CD14-positive monocyte (primary cell): ENCODE measurements around the gene DDX42. TPM values are rescaled to one million over a fixed set of nuclear protein-coding genes. Genes with fewer than 3 reads are reported as not detected.

Source experiments
- DNase-seq, 3 donors: peaks; one replicate each; pipeline ENCODE4 v3.0.0-alpha.2; 2011 to 2022
- H2AFZ ChIP-seq: 2 replicates; pipeline ENCODE4 v1.6.0; 2012; ENCODE audit warnings: mild to moderate bottlenecking, low read depth, low read length, inconsistent platforms; ENCODE audit not compliant: insufficient read depth, poor library complexity, severe bottlenecking
- H3K27ac ChIP-seq, 2 donors: 1 replicate in 1 of 2; 2 replicates in 1 of 2; pipeline ENCODE4 v1.5.1; 2012 to 2013; ENCODE audit warnings: low read length in 2 of 2, control low read depth in 1 of 2, inconsistent platforms in 1 of 2, low read depth in 1 of 2, mild to moderate bottlenecking in 1 of 2
- H3K27me3 ChIP-seq, 2 donors: one replicate each; pipeline versions ENCODE4 v1.6.0 to v1.6.1; 2011 to 2013; ENCODE audit warnings: low read length in 2 of 2; ENCODE audit not compliant: control insufficient read depth in 2 of 2, insufficient read depth in 2 of 2
- H3K36me3 ChIP-seq, 2 donors: replicated peaks in 1 of 2; 1 replicate in 1 of 2; 2 replicates in 1 of 2; pipeline versions ENCODE4 v1.5.1 to v1.6.1; 2012 to 2013; ENCODE audit warnings: low read length in 2 of 2, control low read depth in 1 of 2, inconsistent platforms in 1 of 2, mild to moderate bottlenecking in 1 of 2; ENCODE audit not compliant: insufficient read depth in 2 of 2, control insufficient read depth in 1 of 2
- H3K4me1 ChIP-seq, 2 donors: 1 replicate in 1 of 2; 2 replicates in 1 of 2; pipeline versions ENCODE4 v1.5.1 to v1.6.1; 2012 to 2013; ENCODE audit warnings: low read length in 2 of 2, control low read depth in 1 of 2, inconsistent platforms in 1 of 2, mild to moderate bottlenecking in 1 of 2, moderate library complexity in 1 of 2; ENCODE audit not compliant: insufficient read depth in 2 of 2, control insufficient read depth in 1 of 2
- H3K4me2 ChIP-seq: replicated peaks from 2 replicates; pipeline ENCODE3; 2012; ENCODE audit warnings: low read length, moderate library complexity, mild to moderate bottlenecking; ENCODE audit not compliant: poor library complexity, severe bottlenecking; ENCODE audit errors: extremely low read depth
- H3K4me3 ChIP-seq, 3 experiments: fragments of 200-600 bp in 1 of 3; sonication (generic) in 1 of 3; replicated peaks in 1 of 3; 1 replicate in 2 of 3; 2 replicates in 1 of 3; pipeline ENCODE4 v1.5.1; 2011 to 2013; ENCODE audit warnings: low read length in 3 of 3, mild to moderate bottlenecking in 3 of 3, control low read depth in 2 of 3, low read depth in 2 of 3, inconsistent platforms in 1 of 3, moderate library complexity in 1 of 3
- H3K79me2 ChIP-seq: 2 replicates; pipeline ENCODE4 v1.6.0; 2012; ENCODE audit warnings: mild to moderate bottlenecking, control low read depth, inconsistent platforms, low read length, moderate library complexity; ENCODE audit not compliant: insufficient read depth
- H3K9ac ChIP-seq: 2 replicates; pipeline ENCODE4 v1.6.0; 2017; ENCODE audit warnings: low read length, mild to moderate bottlenecking; ENCODE audit not compliant: insufficient read depth, poor library complexity, severe bottlenecking
- H3K9me3 ChIP-seq, 2 donors: replicated peaks in 1 of 2; 1 replicate in 1 of 2; 2 replicates in 1 of 2; pipeline versions ENCODE4 v1.5.1 to v1.6.1; 2012 to 2013; ENCODE audit warnings: low read length in 2 of 2, control low read depth in 1 of 2; ENCODE audit not compliant: control insufficient read depth in 1 of 2, insufficient read depth in 1 of 2
- H4K20me1 ChIP-seq: 2 replicates; pipeline ENCODE4 v1.6.0; 2012; ENCODE audit warnings: mild to moderate bottlenecking, low read length, control low read depth, moderate library complexity; ENCODE audit not compliant: insufficient read depth
- H3K27ac Mint-ChIP-seq, 7 donors: one replicate each; pipeline ENCODE4 v1.8.0; 2020; ENCODE audit warnings: mild to moderate bottlenecking in 7 of 7, mixed read lengths in 7 of 7, moderate library complexity in 6 of 7, inconsistent platforms in 2 of 7
- H3K27me3 Mint-ChIP-seq, 3 donors: one replicate each; pipeline ENCODE4 v1.8.0; 2021 to 2022; ENCODE audit warnings: low read depth in 3 of 3, mild to moderate bottlenecking in 3 of 3, mixed read lengths in 3 of 3, moderate library complexity in 3 of 3, inconsistent platforms in 1 of 3
- H3K36me3 Mint-ChIP-seq, 2 donors: one replicate each; pipeline ENCODE4 v1.8.0; 2020; ENCODE audit warnings: mixed read lengths in 2 of 2, inconsistent platforms in 1 of 2, mild to moderate bottlenecking in 1 of 2
- H3K4me1 Mint-ChIP-seq: one replicate; pipeline ENCODE4 v1.8.0; 2020; ENCODE audit warnings: mild to moderate bottlenecking, mixed read lengths
- H3K4me3 Mint-ChIP-seq, 2 donors: one replicate each; pipeline ENCODE4 v1.8.0; 2020; ENCODE audit warnings: mild to moderate bottlenecking in 2 of 2, mixed read lengths in 2 of 2, moderate library complexity in 1 of 2
- H3K9me3 Mint-ChIP-seq, 7 donors: one replicate each; pipeline ENCODE4 v1.8.0; 2020 to 2022; ENCODE audit warnings: mixed read lengths in 7 of 7, mild to moderate bottlenecking in 6 of 7, moderate library complexity in 6 of 7, inconsistent platforms in 2 of 7
- WGBS: methylation state at CpG from one replicate; pipeline ENCODE4 v1.1.5; 2013; ENCODE audit warnings: missing lambda C conversion rate; ENCODE audit not compliant: insufficient coverage; 5-methylcytosine and 5-hydroxymethylcytosine counted together
- intact Hi-C, 2 donors: fragments of 100-400 bp; cut with micrococcal nuclease; formaldehyde crosslinking; loops; one replicate each; pipeline versions ENCODE4 v1.15.0 to v1.15.1; 2023
- polyA plus RNA-seq, 3 donors: library from polyadenylated mRNA; depleted of rRNA in 1 of 3; unstranded in 2 of 3; stranded (reverse) in 1 of 3; fragments of 300-500 nt in 2 of 3; fragments of >200 nt in 1 of 3; fragmentation: Illumina TruSeq in 2 of 3; gene quantifications; 1 replicate in 2 of 3; 2 replicates in 1 of 3; pipeline ENCODE4 v1.2.3, GENCODE V29; 2012 to 2021
- TF ChIP-seq, protein P1 (sequence below): fragments of 200-600 bp; IDR thresholded peaks from one replicate; pipeline ENCODE4 v1.8.0; 2022; ENCODE audit warnings: antibody characterized with exemption, mild to moderate bottlenecking

DDX42 gene
- polyA plus RNA-seq, 3 donors, result 3.1 to 89.2 (median 5.3) TPM

DNA sequence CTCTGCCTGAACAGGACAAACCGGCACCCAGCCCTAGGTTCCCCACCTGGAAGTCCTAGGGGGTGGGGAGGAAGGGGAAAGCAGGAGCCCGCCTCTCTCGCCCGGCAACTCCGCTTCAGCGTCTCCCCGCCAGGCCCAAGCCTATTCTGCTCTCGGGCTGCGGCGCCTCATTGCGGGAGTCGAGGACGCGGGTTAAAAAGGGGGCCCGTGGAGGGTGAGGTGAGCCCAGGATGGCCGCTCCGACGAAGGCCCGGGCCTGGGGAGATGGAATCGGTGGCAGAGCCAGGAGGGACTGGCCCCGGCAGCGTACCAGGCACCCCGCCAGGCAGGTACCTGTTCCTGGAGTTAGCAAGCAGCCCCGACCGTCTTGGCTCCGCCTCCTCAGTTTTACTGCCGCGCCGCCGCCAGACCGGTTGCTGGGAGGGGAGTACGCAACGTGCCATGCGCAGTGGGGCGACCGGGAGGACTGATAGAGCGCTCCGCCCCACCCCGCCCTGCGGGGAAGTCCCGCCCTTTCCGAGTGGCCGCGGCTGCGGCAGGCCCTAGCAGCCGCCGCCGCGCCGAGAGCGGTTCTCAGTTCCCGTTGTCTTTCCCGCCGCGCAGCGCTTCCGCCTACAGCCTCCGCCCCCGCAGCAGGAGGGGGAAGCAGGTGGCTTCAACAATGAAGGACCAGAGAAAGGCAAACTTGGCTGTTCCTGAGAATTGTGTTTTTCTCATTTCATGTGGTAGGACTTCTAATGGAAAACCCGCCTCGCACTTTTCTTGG is 32.4 kb upstream of the DDX42 start, which contains the start of gene STRADA:
Gene STRADA, minus strand, starts transcription at position 392 of the 766 bp plus-strand sequence. CDS start 13,430 bp downstream, outside the sequence.
- H3K27ac ChIP-seq, result peak within 1 kb of the TSS; percentile 84 to 87
- peak within 1 kb of the TSS; percentile 98 for H3K4me2 ChIP-seq
- no peaks in the 10 kb centered on the region for H3K9me3 ChIP-seq
- Mint-ChIP-seq H3K27me3 (no peaks in the 10 kb centered on the region), H3K9me3 (no peaks in the 10 kb centered on the region), H3K27ac (peak within 1 kb of the TSS; percentile 94 to 98 (median 98)), H3K4me1 (peaks cover 24% of the 10 kb centered on the region), H3K4me3 (peak within 1 kb of the TSS; percentile 86 to 96), H3K36me3 (peaks cover 11 to 23% of the 10 kb centered on the region in 2 donors)
- H3K9ac ChIP-seq, result peak within 1 kb of the TSS; percentile 94
- peak; percentile 96 to 98 (median 97) for DNase-seq
- intact Hi-C loops, result loop anchor here (1.0 to 5.0 kb wide), 3 partner anchors 32 to 44 kb away; partner anchors contain the start of gene CCDC47 (in 1 of the 2)
- H3K36me3 ChIP-seq, result peaks cover 7 to 21% of the 10 kb centered on the region in 2 donors
- H3K4me3 ChIP-seq, result peak within 1 kb of the TSS; percentile 85 to 99 (median 98)
- peaks cover 19 to 32% of the 10 kb centered on the region in 2 donors for H3K4me1 ChIP-seq
- TF ChIP-seq, protein P1, sequence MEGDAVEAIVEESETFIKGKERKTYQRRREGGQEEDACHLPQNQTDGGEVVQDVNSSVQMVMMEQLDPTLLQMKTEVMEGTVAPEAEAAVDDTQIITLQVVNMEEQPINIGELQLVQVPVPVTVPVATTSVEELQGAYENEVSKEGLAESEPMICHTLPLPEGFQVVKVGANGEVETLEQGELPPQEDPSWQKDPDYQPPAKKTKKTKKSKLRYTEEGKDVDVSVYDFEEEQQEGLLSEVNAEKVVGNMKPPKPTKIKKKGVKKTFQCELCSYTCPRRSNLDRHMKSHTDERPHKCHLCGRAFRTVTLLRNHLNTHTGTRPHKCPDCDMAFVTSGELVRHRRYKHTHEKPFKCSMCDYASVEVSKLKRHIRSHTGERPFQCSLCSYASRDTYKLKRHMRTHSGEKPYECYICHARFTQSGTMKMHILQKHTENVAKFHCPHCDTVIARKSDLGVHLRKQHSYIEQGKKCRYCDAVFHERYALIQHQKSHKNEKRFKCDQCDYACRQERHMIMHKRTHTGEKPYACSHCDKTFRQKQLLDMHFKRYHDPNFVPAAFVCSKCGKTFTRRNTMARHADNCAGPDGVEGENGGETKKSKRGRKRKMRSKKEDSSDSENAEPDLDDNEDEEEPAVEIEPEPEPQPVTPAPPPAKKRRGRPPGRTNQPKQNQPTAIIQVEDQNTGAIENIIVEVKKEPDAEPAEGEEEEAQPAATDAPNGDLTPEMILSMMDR, result no peak
- H3K27me3 ChIP-seq, result no peaks in the 10 kb centered on the region
- H4K20me1 ChIP-seq, result no peaks in the 10 kb centered on the region
- peaks cover 38% of the 10 kb centered on the region for H3K79me2 ChIP-seq
- H2AFZ ChIP-seq, result peak within 1 kb of the TSS; percentile 96
- under 1% methylated on average over 56 of the region's 61 CpGs for WGBS

DNA sequence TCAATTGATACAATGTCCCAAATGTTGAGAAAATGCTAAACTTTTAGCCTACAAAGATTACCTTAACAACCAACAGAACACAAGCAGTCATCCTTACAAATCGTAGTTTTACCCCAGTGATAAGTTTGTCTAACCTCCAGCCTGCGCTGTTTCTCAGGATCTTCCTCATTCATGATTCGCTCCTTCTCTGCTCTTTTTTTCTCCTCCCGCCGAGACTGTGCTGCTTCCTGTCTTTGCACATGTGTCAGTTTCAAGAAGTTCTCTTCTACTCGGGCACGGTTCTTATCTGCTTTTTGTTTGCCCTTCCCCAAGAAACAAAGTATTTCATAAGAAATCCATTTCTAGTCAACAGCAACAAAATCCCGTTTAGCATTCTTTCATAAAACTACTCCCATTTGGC is 22.2 kb upstream of the DDX42 start:
- no peaks in the 10 kb centered on the region for H3K27me3 ChIP-seq
- Mint-ChIP-seq H3K36me3 (peaks cover 49 to 66% of the 10 kb centered on the region in 2 donors), H3K4me1 (peaks cover 35% of the 10 kb centered on the region), H3K4me3 (peak overlapping the region; percentile 54 to 84), H3K9me3 (no peaks in the 10 kb centered on the region), H3K27ac (peak overlapping the region; percentile 37 to 94 (median 75)), H3K27me3 (no peaks in the 10 kb centered on the region)
- intact Hi-C loops, result no loop called here
- peak overlapping the region in 2 of 3 experiments; percentile 40 to 66 for H3K4me3 ChIP-seq
- no peak overlapping the region for H3K9ac ChIP-seq
- H3K36me3 ChIP-seq, result peaks cover 37 to 62% of the 10 kb centered on the region in 2 donors
- TF ChIP-seq, protein P1, result no peak
- H3K27ac ChIP-seq, result peak overlapping the region in 1 of 2 donors; percentile 59
- peak overlapping the region; percentile 64 for H3K4me2 ChIP-seq
- peaks cover 30 to 35% of the 10 kb centered on the region in 2 donors for H3K4me1 ChIP-seq
- no peaks in the 10 kb centered on the region for H3K9me3 ChIP-seq
- H3K79me2 ChIP-seq, result peaks cover 10% of the 10 kb centered on the region
- 0% methylated on average over 7 of the region's 8 CpGs for WGBS
- peak overlapping the region; percentile 53 for H2AFZ ChIP-seq
- DNase-seq, result peak; percentile 46 to 69 (median 60)
- H4K20me1 ChIP-seq, result no peaks in the 10 kb centered on the region
